Stimulated activated CD8-positive, alpha-beta memory T cell treated with anti-CD3 and anti-CD28 coated beads, Interleukin-4, amount 100 ng/mL, for 4 hours (primary cell): ENCODE data around the gene FBXO41.
A peak's percentile ranks its signal among the peaks of the same experiment; 100 is the strongest.

Experiments used
- DNase-seq, 2 donors: peaks; one replicate each; pipeline ENCODE4 v3.0.0-alpha.2; 2020; ENCODE audit warnings: low read depth in 2 of 2, low spot score in 1 of 2

FBXO41 gene

GRCh38 chr2:73250872-73251846 is 33.1 kb downstream of the FBXO41 start:
- DNase-seq, result no peak

DNA sequence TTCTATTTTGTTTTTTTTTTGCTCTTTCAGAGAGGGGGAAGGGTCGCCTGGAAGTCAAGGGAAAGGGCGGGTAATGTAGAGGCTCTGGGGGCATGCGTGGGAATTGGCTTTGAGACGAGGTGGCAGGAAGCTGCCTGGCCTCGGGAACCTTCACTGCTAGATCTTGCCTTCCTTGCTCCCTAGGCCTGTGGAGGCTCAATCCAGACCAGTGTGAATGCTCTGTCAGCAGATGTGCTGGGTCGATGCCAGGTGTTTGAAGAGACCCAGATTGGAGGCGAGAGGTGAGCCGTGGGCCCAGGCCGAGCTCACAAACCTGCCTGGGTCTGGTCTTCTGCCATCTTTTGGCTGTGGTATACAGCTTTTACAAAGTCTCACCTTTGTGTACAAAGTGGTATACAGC is 34.6 kb downstream of the FBXO41 start:
- DNase-seq, result no peak

DNA sequence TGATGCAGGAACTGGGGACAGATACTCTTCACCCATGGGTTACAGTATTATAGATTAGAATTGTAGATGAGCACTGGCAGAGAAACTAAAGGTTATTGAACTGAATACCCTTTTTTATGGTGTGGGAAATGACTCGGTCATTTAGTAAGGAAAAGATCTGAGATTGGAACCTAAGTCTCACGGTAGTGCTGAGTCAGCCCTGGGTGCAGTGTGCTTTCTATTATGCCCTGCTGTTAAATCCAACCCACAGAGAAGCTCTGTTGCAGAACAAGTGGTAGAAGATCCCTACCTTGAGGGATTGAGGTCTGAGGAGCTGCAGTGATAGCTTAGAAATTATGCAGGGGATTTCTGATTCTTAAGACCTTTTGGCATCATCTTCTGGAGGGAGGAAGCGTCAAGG is 37.4 kb downstream of the FBXO41 start:
- DNase-seq, result no peak

DNA sequence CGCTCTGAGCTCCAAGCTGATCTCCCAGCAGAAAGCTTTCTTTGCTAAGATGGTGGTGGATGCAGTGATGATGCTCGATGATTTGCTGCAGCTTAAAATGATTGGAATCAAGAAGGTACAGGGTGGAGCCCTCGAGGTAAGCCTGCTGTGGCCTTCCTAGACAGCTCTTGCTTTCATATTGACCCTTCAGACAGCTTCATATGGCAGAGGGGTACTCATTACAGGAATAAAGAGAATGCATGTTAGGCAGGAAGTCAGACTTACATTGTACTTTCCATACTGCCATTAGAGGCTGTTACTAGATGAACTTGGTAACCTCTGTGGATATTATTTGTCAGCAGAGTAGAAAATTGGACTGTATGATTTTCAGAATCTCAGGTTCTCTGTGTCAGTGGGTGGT is 39.7 kb downstream of the FBXO41 start:
- no peak for DNase-seq

- no peak for DNase-seq
Measured at GRCh38 chr2:73243884-73244570, 40.3 kb downstream of the FBXO41 start.

- DNase-seq, result no peak
Measured at GRCh38 chr2:73239776-73240175, 44.5 kb downstream of the FBXO41 start.

GRCh38 chr2:73238976-73239375 is 45.3 kb downstream of the FBXO41 start:
- no peak for DNase-seq

DNA sequence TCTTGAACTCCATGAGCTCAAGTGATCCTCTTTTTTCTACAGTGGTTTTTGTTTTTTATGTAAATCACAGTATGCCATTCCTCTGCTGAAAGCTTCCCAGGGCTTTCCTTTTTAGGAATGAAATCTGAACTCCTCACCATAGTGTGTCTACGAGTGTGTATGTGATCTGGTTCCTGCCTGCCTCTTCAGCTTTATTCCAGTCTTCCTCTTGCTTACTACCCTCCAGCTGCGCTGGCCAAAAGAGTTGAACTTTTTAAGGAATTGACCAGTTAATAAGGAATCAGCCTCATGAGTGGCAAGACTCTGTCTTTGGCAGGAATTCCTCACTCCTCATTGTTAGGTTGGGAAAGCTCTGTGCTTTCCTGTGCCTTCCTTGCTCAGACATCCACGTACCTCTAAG is 46.1 kb downstream of the FBXO41 start:
- DNase-seq, result no peak

GRCh38 chr2:73237168-73237567 is 47.1 kb downstream of the FBXO41 start:
- no peak for DNase-seq

- no peak for DNase-seq
Measured at GRCh38 chr2:73235315-73236028, 48.8 kb downstream of the FBXO41 start.

- peak; percentile 72 to 73 for DNase-seq
Measured at GRCh38 chr2:73233932-73234832, 50.1 kb downstream of the FBXO41 start, which contains the start of gene CCT7. Gene CCT7 (plus strand): TSS chr2:73234308. CDS start chr2:73234379, 71 bp downstream.

GRCh38 chr2:73233154-73233931 is 50.9 kb downstream of the FBXO41 start, which contains the start of gene PRADC1:
Gene PRADC1 (minus strand): TSS chr2:73233239. CDS start chr2:73233160, 79 bp downstream.
- DNase-seq, result peak; percentile 89 to 91

GRCh38 chr2:73232403-73233153 is 51.7 kb downstream of the FBXO41 start:
- DNase-seq, result no peak

DNA sequence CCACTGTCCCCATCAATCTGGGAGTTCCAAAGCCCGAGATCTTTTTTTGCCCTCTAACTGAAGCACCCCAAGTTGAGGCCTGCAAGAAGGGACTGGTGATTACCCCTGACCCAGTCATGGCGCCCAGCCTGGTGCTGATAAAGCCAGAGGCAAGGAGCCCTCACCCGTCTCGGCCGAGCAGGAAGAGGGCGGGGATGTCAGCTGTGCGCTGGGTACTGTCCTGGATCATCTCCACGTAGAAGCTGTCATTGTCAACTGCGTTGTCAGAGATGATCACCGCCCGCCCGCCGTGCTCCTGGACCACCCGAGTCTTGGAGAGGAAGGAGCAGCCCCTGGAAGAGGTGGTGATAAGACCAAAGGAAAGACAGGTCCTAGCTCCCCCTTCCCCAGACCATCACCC is 55.6 kb downstream of the FBXO41 start:
- DNase-seq, result no peak

GRCh38 chr2:73227086-73227485 is 57.2 kb downstream of the FBXO41 start:
- no peak for DNase-seq

DNA sequence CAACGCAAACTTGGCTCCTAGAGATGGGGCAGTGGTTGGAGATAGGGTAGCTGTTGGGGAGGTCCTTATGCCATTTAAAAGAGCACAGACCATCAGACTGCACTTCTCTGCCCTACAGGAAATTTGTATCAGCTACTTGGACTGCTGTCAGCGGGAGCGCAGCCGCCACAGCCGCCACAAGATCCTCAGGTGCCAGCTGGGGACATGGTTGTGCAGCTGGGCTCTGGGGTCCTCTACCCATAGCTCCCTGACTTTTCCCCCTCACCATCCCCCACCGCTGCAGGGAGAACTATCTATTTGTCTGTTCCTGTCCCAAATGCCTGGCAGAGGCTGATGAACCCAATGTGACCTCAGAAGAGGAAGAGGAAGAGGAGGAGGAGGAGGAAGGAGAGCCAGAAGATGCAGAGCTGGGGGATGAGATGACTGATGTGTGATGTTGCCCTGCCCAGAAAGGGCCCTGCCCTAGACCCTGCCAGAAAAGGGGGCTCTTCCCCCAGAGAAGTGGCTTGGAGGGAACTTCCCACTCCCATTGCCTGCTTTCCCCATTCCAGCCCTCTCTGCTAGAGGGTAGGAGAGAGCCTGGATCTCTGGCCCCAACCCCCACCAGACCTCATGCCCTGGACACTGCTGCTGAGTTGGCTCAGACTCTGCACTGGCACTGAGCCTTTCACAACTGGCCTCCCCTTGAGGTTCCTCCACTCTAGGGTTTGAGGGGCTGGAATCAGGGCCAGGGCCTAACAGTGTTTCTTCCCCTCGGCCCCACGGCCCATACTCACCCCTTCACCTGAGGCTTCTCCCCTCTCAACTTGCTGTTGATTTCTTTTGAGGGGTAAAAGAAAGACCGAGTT is 58.5 kb downstream of the FBXO41 start:
- no peak for DNase-seq

DNA sequence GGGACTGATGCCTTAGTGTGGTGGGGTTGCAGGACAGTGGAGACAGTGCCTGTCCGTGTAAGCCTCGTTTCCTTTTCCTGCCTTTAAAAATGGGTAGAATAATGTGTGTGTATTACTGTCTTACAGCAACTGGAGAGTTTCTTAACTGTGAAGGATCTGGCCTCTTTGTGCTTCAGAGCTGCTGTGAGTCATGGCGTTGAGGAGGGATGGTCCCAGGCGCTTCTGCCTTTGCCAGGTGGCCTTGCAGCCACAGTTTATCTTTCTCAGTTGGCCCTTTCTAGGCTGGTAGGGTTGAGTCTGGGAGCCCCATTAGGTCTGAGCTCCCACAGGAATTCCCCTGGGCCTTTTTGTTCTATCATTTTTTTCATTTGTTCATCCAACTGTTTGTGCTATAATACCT is 60.5 kb downstream of the FBXO41 start:
- no peak for DNase-seq

- DNase-seq, result no peak
Measured at GRCh38 chr2:73218298-73218697, 66.0 kb downstream of the FBXO41 start.
